Measurements from ENCODE around the gene CNDP1. TPM values are rescaled to one million over a fixed set of nuclear protein-coding genes. Genes with fewer than 3 reads are reported as not detected.

The CNDP1 gene
- polyA plus RNA-seq, 1 donor (not counting 4 experiments of a cell fraction or from before 2014, with no cell fraction given): not detected

GRCh38 chr18:74626049-74626874 lies 92.0 kb downstream of the CNDP1 start:
- no peak for TF ChIP-seq CTCF (optimal IDR thresholded peaks at IDR 0.05 in 1 of 3, IDR thresholded peaks at IDR 0.05 in 1 of 3, conservative IDR thresholded peaks at IDR 0.05 in 1 of 3; ENCODE audit: extremely low read depth in 1 of 3, insufficient read depth in 2 of 3, low read length in 3 of 3)
- no peak for TF ChIP-seq EZH2 (IDR thresholded peaks at IDR 0.05; ENCODE audit: low read length)
- no peak overlapping the region for H3K9ac ChIP-seq (ENCODE audit: control insufficient read depth, extremely low read depth, insufficient read depth, low read length)
- peaks cover 3% of the 10 kb centered on the region for H3K9me1 ChIP-seq (ENCODE audit: control insufficient read depth, extremely low read depth, insufficient read depth, low read length)
- no peak overlapping the region for H3K4me3 ChIP-seq (ENCODE audit: control insufficient read depth in 2 of 3, extremely low read depth in 1 of 3, insufficient read depth in 2 of 3, low read depth in 1 of 3, low read length in 3 of 3)
- no peak overlapping the region for H2AFZ ChIP-seq (ENCODE audit: control insufficient read depth, low read length)
- no peak for DNase-seq (ENCODE audit: low read depth, low spot score)
- peaks cover 21% of the 10 kb centered on the region for H3K79me2 ChIP-seq (ENCODE audit: control insufficient read depth, insufficient read depth, low read length)
- H4K20me1 ChIP-seq (ENCODE audit: control insufficient read depth, extremely low read depth, insufficient read depth, low read length): no peaks in the 10 kb centered on the region
- dilution Hi-C loops (cut with MboI; ENCODE audit: extremely low pct_ligation_motif_present, low sequenced_read_pairs): no loop called here
- no peaks in the 10 kb centered on the region for H3K9me3 ChIP-seq (ENCODE audit: control insufficient read depth, low read depth, low read length)
- no peak for FAIRE-seq
- no peaks in the 10 kb centered on the region for H3K4me1 ChIP-seq (ENCODE audit: control insufficient read depth, extremely low read depth, insufficient read depth, low read length)
- H3K36me3 ChIP-seq (ENCODE audit: control insufficient read depth in 2 of 2, extremely low read depth in 1 of 2, insufficient read depth in 2 of 2, low read length in 2 of 2): peaks cover 0 to 1% of the 10 kb centered on the region in 2 experiments
- H3K4me2 ChIP-seq (ENCODE audit: control insufficient read depth, extremely low read depth, insufficient read depth, low read depth, low read length): no peak overlapping the region
- no peaks in the 10 kb centered on the region for H3K27me3 ChIP-seq (ENCODE audit: control insufficient read depth, extremely low read depth, insufficient read depth, low read length)
- H3K27ac ChIP-seq (ENCODE audit: control insufficient read depth, insufficient read depth, low read length): no peak overlapping the region

- no peak for FAIRE-seq
- Histone ChIP-seq H3K27me3 (ENCODE audit: control insufficient read depth, extremely low read depth, insufficient read depth, low read length) (no peaks in the 10 kb centered on the region), H3K27ac (ENCODE audit: control insufficient read depth, insufficient read depth, low read length) (no peak overlapping the region), H3K4me3 (ENCODE audit: control insufficient read depth in 2 of 3, extremely low read depth in 1 of 3, insufficient read depth in 2 of 3, low read depth in 1 of 3, low read length in 3 of 3) (no peak overlapping the region), H2AFZ (ENCODE audit: control insufficient read depth, low read length) (no peak overlapping the region), H4K20me1 (ENCODE audit: control insufficient read depth, extremely low read depth, insufficient read depth, low read length) (no peaks in the 10 kb centered on the region), H3K4me1 (ENCODE audit: control insufficient read depth, extremely low read depth, insufficient read depth, low read length) (peaks cover 11% of the 10 kb centered on the region), H3K4me2 (ENCODE audit: control insufficient read depth, extremely low read depth, insufficient read depth, low read depth, low read length) (no peak overlapping the region), H3K9me1 (ENCODE audit: control insufficient read depth, extremely low read depth, insufficient read depth, low read length) (no peaks in the 10 kb centered on the region), H3K9ac (ENCODE audit: control insufficient read depth, extremely low read depth, insufficient read depth, low read length) (no peak overlapping the region), H3K79me2 (ENCODE audit: control insufficient read depth, insufficient read depth, low read length) (no peaks in the 10 kb centered on the region), H3K9me3 (ENCODE audit: control insufficient read depth, low read depth, low read length) (no peaks in the 10 kb centered on the region), H3K36me3 (ENCODE audit: control insufficient read depth in 2 of 2, extremely low read depth in 1 of 2, insufficient read depth in 2 of 2, low read length in 2 of 2) (peaks cover 4 to 6% of the 10 kb centered on the region in 2 experiments)
- TF ChIP-seq CTCF (optimal IDR thresholded peaks at IDR 0.05 in 1 of 3, IDR thresholded peaks at IDR 0.05 in 1 of 3, conservative IDR thresholded peaks at IDR 0.05 in 1 of 3; ENCODE audit: extremely low read depth in 1 of 3, insufficient read depth in 2 of 3, low read length in 3 of 3) (no peak), EZH2 (IDR thresholded peaks at IDR 0.05; ENCODE audit: low read length) (no peak)
- dilution Hi-C loops (cut with MboI; ENCODE audit: extremely low pct_ligation_motif_present, low sequenced_read_pairs): no loop called here
- no peak for DNase-seq (ENCODE audit: low read depth, low spot score)
Measured at GRCh38 chr18:74630804-74631203, 96.5 kb downstream of the CNDP1 start.
